Loucy (cell line): ENCODE results near the gene RUNDC3A.

Experiments used
- H2AFZ ChIP-seq: fragments of 200-600 bp; sonication (generic); 2 replicates; pipeline ENCODE4 v1.6.0; 2016; ENCODE audit warnings: antibody characterized with exemption, mild to moderate bottlenecking, low read length, moderate library complexity
- H3F3A ChIP-seq: fragments of 200-600 bp; 2 replicates; pipeline ENCODE4 v1.6.0; 2016; ENCODE audit warnings: antibody characterized with exemption, low read depth, mild to moderate bottlenecking
- H3K27me3 ChIP-seq: fragments of 200-600 bp; sonication (generic); 2 replicates; pipeline ENCODE4 v1.6.1; 2014; ENCODE audit warnings: low read length, mild to moderate bottlenecking; ENCODE audit not compliant: insufficient read depth, poor library complexity, severe bottlenecking
- H3K36me3 ChIP-seq: fragments of 200-600 bp; sonication (generic); 2 replicates; pipeline ENCODE4 v1.6.1; 2016; ENCODE audit warnings: low read length; ENCODE audit not compliant: insufficient read depth
- H3K4me1 ChIP-seq: fragments of 200-600 bp; sonication (generic); 2 replicates; pipeline ENCODE4 v1.5.1; 2014; ENCODE audit warnings: low read length, mild to moderate bottlenecking; ENCODE audit not compliant: insufficient read depth, poor library complexity, severe bottlenecking
- H3K4me2 ChIP-seq: fragments of 200-600 bp; sonication (generic); 2 replicates; pipeline ENCODE4 v1.6.0; 2014; ENCODE audit warnings: antibody characterized with exemption, low read length, low read depth, mild to moderate bottlenecking; ENCODE audit not compliant: poor library complexity, severe bottlenecking
- H3K4me3 ChIP-seq: fragments of 200-600 bp; sonication (generic); 2 replicates; pipeline ENCODE4 v1.5.1; 2014; ENCODE audit warnings: low read length, mild to moderate bottlenecking, mixed read lengths; ENCODE audit not compliant: poor library complexity, severe bottlenecking
- H3K79me2 ChIP-seq: fragments of 200-600 bp; sonication (generic); 2 replicates; pipeline ENCODE4 v1.6.1; 2014; ENCODE audit warnings: low read length; ENCODE audit not compliant: insufficient read depth
- H3K9ac ChIP-seq: fragments of 200-600 bp; sonication (generic); 2 replicates; pipeline ENCODE4 v1.6.0; 2014; ENCODE audit warnings: mild to moderate bottlenecking, low read depth, low read length, moderate library complexity; ENCODE audit not compliant: poor library complexity, severe bottlenecking
- H3K9me2 ChIP-seq: fragments of 200-600 bp; sonication (generic); replicated peaks from 2 replicates; pipeline ENCODE4 v1.6.1; 2016; ENCODE audit warnings: low read depth, low read length, mixed read lengths
- H3K9me3 ChIP-seq: fragments of 200-600 bp; sonication (generic); 2 replicates; pipeline ENCODE4 v1.6.1; 2014; ENCODE audit warnings: mild to moderate bottlenecking, antibody characterized with exemption, low read length, low read depth; ENCODE audit not compliant: insufficient read depth
- H4K20me1 ChIP-seq: fragments of 200-600 bp; sonication (generic); 2 replicates; pipeline ENCODE4 v1.6.0; 2014; ENCODE audit warnings: antibody characterized with exemption, low read length, mild to moderate bottlenecking; ENCODE audit not compliant: insufficient read depth, poor library complexity, severe bottlenecking
- CTCF ChIP-seq: fragments of 200-600 bp; sonication (generic); conservative IDR thresholded peaks from 2 replicates; pipeline ENCODE4 v1.5.1; 2014; ENCODE audit warnings: mild to moderate bottlenecking, antibody characterized with exemption, low read length
- EZH2phosphoT487 ChIP-seq: fragments of 200-600 bp; IDR thresholded peaks from 2 replicates; pipeline ENCODE4 v1.6.1; 2018; ENCODE audit warnings: antibody characterized with exemption, mild to moderate bottlenecking, moderate library complexity, borderline replicate concordance

Gene RUNDC3A

DNA sequence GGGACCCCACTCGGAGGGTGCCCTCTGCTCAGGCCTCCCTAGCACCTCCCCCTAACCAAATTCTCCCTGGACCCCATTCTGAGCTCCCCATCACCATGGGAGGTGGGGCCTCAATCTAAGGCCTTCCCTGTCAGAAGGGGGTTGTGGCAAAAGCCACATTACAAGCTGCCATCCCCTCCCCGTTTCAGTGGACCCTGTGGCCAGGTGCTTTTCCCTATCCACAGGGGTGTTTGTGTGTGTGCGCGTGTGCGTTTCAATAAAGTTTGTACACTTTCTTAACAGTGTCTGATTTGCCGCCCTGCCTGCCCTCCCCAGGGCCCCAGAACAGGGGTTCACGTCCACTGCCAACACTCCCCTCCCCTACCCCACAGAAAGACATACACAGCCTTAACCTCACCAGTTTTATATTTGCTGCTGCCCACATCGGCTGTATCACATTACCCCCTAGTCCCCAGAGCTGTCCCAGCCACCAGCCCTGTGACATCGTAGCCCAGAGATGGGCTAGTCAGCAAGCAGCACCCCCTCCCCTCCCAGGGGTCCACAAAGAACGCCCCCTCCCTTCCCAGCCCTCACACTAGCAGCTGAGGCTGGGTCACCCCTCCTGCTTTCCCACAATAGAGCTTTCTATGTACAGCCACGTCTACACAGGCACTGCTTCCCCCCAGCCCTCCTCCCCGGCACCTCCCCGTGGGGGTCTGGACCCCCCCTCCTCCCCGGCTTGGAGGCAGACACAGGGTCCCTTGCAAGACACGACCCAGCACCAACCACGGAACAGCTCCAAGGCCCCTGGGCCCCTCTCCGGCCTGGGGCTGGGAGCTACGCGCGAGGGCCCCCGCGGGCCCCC is 44.6 kb downstream of the RUNDC3A start:
- Histone ChIP-seq H3K79me2 (no peaks in the 10 kb centered on the region), H3K9me2 (no peaks in the 10 kb centered on the region), H3K9me3 (no peaks in the 10 kb centered on the region), H3F3A (no peaks in the 10 kb centered on the region), H3K27me3 (no peaks in the 10 kb centered on the region), H3K4me3 (no peak overlapping the region), H2AFZ (no peak overlapping the region), H3K4me1 (peaks cover 5% of the 10 kb centered on the region), H3K4me2 (no peak overlapping the region), H3K36me3 (no peaks in the 10 kb centered on the region), H3K9ac (no peak overlapping the region), H4K20me1 (no peaks in the 10 kb centered on the region)
- no peak for TF ChIP-seq EZH2phosphoT487
- no peak for TF ChIP-seq CTCF

- Histone ChIP-seq H3K9ac (no peak overlapping the region), H3K9me2 (no peaks in the 10 kb centered on the region), H3F3A (no peaks in the 10 kb centered on the region), H3K27me3 (no peaks in the 10 kb centered on the region), H3K4me3 (no peak overlapping the region), H4K20me1 (no peaks in the 10 kb centered on the region), H3K36me3 (no peaks in the 10 kb centered on the region), H2AFZ (no peak overlapping the region), H3K4me1 (no peaks in the 10 kb centered on the region), H3K4me2 (no peak overlapping the region), H3K9me3 (no peaks in the 10 kb centered on the region), H3K79me2 (no peaks in the 10 kb centered on the region)
- TF ChIP-seq EZH2phosphoT487 (no peak), CTCF (no peak)
Observed at GRCh38 chr17:44353672-44354331, 45.4 kb downstream of the RUNDC3A start.

DNA sequence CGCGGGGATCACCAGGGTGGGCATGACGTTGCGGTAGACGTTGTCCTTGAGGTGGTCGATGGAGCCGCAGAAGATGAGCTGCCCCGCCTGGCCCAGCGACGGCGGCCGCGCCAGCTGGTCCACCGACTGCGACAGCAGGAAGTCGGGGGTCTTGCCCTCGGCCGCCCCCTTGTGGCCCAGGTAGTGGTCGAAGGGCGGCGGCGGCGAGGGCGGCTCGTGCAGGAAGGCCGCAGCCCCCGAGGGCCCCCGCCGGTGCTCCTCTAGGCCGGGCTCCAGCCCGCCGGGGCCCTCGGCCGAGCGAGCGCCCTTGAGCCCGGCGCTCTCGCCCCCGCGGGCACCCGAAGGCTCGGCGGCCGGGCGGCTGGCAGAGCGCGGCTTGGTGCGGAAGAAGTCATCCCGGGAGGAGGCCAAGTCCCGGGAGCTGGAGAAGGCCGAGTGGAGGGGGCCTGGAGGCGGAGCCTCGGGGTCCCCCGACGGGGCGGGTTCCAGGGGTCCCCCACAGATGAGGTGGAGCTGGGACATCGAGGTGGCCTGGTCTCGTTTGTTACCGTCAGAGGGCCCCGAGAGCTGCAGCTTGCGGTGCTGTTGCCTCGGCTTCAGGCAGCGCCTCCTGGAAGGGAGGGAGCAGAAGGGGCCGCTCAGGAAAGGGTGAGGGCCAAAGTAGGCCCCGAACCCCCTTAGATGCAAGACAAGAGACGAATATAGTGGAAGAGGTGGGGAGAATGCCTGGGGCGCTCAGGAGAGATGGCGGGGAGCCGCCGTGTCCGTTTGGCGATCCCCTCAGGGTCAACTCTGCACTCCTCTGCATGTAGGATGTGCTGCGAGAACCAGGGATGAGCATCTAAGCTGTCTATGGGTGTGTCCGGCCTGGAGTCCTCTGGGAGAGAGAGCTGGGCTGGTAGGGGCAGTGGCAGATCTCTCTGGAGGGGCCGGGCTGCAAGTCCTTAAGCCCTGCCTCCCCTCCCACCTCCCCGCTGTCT is 46.5 kb downstream of the RUNDC3A start:
- Histone ChIP-seq H3K4me2 (no peak overlapping the region), H3K79me2 (no peaks in the 10 kb centered on the region), H3K9ac (no peak overlapping the region), H4K20me1 (no peaks in the 10 kb centered on the region), H2AFZ (no peak overlapping the region), H3K36me3 (no peaks in the 10 kb centered on the region), H3K4me1 (no peaks in the 10 kb centered on the region), H3K9me2 (no peaks in the 10 kb centered on the region), H3K4me3 (no peak overlapping the region), H3K9me3 (no peaks in the 10 kb centered on the region), H3F3A (no peaks in the 10 kb centered on the region), H3K27me3 (no peaks in the 10 kb centered on the region)
- TF ChIP-seq EZH2phosphoT487, result no peak
- no peak for TF ChIP-seq CTCF
